Measurements from ENCODE around the gene S100A1.
"Not testable (repeated sequence)": the region's sequence is repeated elsewhere in the genome, so short reads cannot be mapped to it uniquely, and the experiment has no call there.

S100A1 gene

DNA sequence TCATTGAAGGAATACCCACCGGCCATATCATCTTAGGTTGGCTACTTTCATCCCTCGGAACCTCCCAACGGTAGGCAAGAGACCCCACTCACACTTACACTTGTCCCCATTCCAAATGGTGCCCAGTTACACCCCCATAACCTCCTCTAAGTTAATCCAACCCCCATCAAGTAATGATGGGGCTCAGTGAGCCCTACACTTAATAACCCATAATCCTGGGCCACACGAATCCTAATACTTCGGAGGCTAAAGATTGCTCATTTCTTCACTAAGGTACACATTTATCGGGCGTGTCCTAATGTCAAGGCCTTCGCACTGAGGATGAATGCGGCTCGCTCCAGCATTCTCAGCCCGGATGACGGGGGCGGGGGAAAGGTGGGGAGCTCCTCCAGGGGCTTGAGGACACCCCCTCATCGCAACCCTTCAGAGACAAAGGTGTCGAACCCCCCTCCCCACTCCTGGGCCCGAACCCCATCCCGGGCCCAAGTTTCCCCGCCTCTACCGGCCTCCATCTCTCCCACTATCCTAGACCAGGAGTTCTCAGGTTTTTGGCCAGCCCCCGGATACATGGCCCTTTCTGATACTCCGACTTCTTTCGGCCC lies 42.1 kb downstream of the S100A1 start:
- peaks cover 36% of the 10 kb centered on the region for H3K79me2 ChIP-seq (ENCODE audit: low read length)
- H3K27ac ChIP-seq (ENCODE audit: low read length): peak overlapping the region; percentile 54
- H3K4me3 ChIP-seq (ENCODE audit: low read length): peak overlapping the region; percentile 95
- no peaks in the 10 kb centered on the region for H3K9me3 ChIP-seq (ENCODE audit: insufficient read depth, low read length)
- H4K20me1 ChIP-seq (ENCODE audit: insufficient read depth, low read length): no peaks in the 10 kb centered on the region
- H2AFZ ChIP-seq (ENCODE audit: low read depth, low read length): no peak overlapping the region
- H3K9ac ChIP-seq (ENCODE audit: low read length): peak overlapping the region; percentile 94
- peaks cover 41% of the 10 kb centered on the region for H3K36me3 ChIP-seq (replicated peaks; ENCODE audit: low read depth, low read length)
- no peak for TF ChIP-seq EZH2phosphoT487 (IDR thresholded peaks at IDR 0.05; ENCODE audit: low read depth)
- TF ChIP-seq, protein P1, sequence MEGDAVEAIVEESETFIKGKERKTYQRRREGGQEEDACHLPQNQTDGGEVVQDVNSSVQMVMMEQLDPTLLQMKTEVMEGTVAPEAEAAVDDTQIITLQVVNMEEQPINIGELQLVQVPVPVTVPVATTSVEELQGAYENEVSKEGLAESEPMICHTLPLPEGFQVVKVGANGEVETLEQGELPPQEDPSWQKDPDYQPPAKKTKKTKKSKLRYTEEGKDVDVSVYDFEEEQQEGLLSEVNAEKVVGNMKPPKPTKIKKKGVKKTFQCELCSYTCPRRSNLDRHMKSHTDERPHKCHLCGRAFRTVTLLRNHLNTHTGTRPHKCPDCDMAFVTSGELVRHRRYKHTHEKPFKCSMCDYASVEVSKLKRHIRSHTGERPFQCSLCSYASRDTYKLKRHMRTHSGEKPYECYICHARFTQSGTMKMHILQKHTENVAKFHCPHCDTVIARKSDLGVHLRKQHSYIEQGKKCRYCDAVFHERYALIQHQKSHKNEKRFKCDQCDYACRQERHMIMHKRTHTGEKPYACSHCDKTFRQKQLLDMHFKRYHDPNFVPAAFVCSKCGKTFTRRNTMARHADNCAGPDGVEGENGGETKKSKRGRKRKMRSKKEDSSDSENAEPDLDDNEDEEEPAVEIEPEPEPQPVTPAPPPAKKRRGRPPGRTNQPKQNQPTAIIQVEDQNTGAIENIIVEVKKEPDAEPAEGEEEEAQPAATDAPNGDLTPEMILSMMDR (IDR thresholded peaks at IDR 0.05; ENCODE audit: low read depth, low read length): no peak
- peaks cover 9% of the 10 kb centered on the region for H3K4me1 ChIP-seq (ENCODE audit: low read length)
- no peaks in the 10 kb centered on the region for H3K27me3 ChIP-seq (ENCODE audit: low read depth, low read length)
- peak overlapping the region; percentile 94 for H3K4me2 ChIP-seq (ENCODE audit: low read length)

DNA sequence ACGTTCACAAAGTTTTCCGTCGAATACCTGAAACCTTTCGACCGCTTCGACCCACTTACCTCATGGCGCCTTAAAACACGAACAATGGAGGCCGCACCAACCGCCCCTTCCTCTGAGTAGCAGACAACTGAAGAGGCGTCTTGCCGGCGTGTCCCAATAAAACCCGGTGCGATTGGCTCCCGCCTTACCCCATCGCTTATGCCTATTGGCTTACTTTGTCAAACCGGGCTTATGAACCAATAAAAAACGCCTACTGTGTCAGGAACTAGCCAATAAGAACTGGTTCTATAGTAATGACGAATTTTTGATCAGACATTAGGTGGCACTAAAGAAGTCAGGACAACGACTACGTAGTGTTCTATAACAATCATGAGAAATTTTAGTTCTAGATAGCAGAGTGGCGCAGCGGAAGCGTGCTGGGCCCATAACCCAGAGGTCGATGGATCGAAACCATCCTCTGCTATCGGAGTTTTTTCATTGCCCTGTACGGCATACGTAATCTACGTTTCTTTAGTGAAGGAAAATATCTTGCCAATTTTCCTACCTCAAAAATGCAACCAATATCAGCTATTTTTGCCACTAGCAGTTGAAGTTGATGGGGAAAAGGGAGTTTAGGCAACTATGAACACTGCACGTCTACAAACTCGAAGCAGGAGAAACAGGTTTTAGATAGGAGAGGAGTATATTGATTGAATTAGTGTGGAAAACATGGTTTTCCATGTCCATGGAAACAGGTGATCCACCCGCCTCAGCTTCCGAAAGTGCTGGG lies 42.8 kb downstream of the S100A1 start, which contains the start of gene ILF2:
Gene ILF2, minus strand, starts transcription at position 135 of the 769 bp plus-strand sequence. Its CDS starts 71 bp downstream, at position 64.
- H3K4me3 ChIP-seq (ENCODE audit: low read length): peak within 1 kb of the TSS; percentile 95
- no peaks in the 10 kb centered on the region for H3K27me3 ChIP-seq (ENCODE audit: low read depth, low read length)
- peak within 1 kb of the TSS; percentile 65 for H2AFZ ChIP-seq (ENCODE audit: low read depth, low read length)

DNA sequence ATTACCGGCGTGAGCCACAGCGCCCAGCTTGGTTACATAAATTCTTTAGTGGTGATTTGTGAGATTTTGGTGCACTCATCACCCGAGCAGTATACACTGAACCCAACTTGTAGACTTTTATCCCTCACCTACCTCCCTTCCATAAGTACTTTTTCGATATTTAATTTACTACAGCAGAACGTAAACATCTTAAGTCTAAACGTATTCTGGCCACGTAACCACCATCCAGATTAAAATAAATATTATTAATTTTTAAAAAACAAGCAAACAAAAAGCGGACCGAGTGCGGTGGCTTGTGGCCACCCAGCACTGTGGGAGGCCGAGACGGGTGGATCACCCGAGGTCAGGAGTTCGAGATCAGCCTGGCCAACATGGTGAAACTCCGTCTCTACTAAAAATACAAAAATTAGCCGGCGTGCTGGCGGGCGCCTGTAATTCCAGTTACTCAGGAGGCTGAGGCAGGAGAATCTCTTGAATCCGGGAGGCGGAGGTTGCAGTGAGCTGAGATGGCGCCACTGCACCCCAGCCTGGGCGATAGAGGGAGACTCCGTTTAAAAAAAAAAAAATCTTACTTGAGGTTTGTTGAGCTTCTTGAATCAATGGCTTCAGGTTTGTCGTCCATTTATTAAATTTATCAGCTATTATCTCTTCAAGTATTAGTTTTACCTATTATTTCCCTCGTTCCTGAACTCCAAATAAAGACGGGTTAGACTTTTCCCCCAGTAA lies 43.6 kb downstream of the S100A1 start:
- H3K27ac ChIP-seq (ENCODE audit: low read length): peak overlapping the region; percentile 78
- TF ChIP-seq, protein P1 (IDR thresholded peaks at IDR 0.05; ENCODE audit: low read depth, low read length): peak; percentile 31; the same call in 1 of the 2 replicates
- H3K36me3 ChIP-seq (replicated peaks; ENCODE audit: low read depth, low read length): peaks cover 32% of the 10 kb centered on the region
- not testable (repeated sequence) for H3K9me3 ChIP-seq (ENCODE audit: insufficient read depth, low read length); H3K27me3 ChIP-seq (ENCODE audit: low read depth, low read length); H3K4me1 ChIP-seq (ENCODE audit: low read length); H4K20me1 ChIP-seq (ENCODE audit: insufficient read depth, low read length)
- peak overlapping the region; percentile 87 for H3K4me3 ChIP-seq (ENCODE audit: low read length)
- peak overlapping the region; percentile 78 for H3K4me2 ChIP-seq (ENCODE audit: low read length)
- peaks cover 36% of the 10 kb centered on the region for H3K79me2 ChIP-seq (ENCODE audit: low read length)
- peak overlapping the region; percentile 65 for H2AFZ ChIP-seq (ENCODE audit: low read depth, low read length)
- H3K9ac ChIP-seq (ENCODE audit: low read length): peak overlapping the region; percentile 88

More for the DNA sequence above, 42.8 kb downstream of the S100A1 start, which contains the start of gene ILF2:
- H3K4me2 ChIP-seq (ENCODE audit: low read length): peak within 1 kb of the TSS; percentile 94
- peak within 1 kb of the TSS; percentile 94 for H3K9ac ChIP-seq (ENCODE audit: low read length)
- H3K27ac ChIP-seq (ENCODE audit: low read length): peak within 1 kb of the TSS; percentile 78
- H3K36me3 ChIP-seq (replicated peaks; ENCODE audit: low read depth, low read length): peaks cover 36% of the 10 kb centered on the region
- no peaks in the 10 kb centered on the region for H3K9me3 ChIP-seq (ENCODE audit: insufficient read depth, low read length)
- TF ChIP-seq, protein P1 (IDR thresholded peaks at IDR 0.05; ENCODE audit: low read depth, low read length): peak; percentile 41
- TF ChIP-seq EZH2phosphoT487 (IDR thresholded peaks at IDR 0.05; ENCODE audit: low read depth): no peak
- no peaks in the 10 kb centered on the region for H4K20me1 ChIP-seq (ENCODE audit: insufficient read depth, low read length)
- H3K79me2 ChIP-seq (ENCODE audit: low read length): peaks cover 36% of the 10 kb centered on the region
- H3K4me1 ChIP-seq (ENCODE audit: low read length): peaks cover 9% of the 10 kb centered on the region

DNA sequence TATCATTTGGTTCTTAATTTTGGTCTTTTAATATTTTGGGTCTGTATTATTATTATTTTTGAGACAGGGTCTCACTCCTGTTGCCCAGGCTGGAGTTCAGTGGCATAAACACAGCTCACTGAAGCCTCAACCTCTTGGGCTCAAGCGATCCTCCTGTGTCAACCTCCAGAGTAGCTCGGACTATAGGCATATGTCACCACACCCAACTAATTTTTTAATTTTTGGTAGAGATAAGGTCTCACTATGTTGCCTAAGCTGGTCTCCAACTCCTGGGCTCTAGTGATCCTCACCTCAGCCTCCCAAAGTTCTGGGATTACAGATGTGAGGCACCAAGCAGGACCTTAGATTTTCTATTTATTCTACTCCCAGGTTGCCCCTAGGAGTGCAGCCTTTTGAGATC lies 45.3 kb downstream of the S100A1 start:
- Histone ChIP-seq H3K27ac (ENCODE audit: low read length) (no peak overlapping the region), H3K4me2 (ENCODE audit: low read length) (no peak overlapping the region), H3K4me3 (ENCODE audit: low read length) (no peak overlapping the region), H3K27me3 (ENCODE audit: low read depth, low read length) (peaks cover 8% of the 10 kb centered on the region; the same call in 1 of the 2 replicates), H4K20me1 (ENCODE audit: insufficient read depth, low read length) (no peaks in the 10 kb centered on the region), H3K79me2 (ENCODE audit: low read length) (peaks cover 23% of the 10 kb centered on the region), H2AFZ (ENCODE audit: low read depth, low read length) (no peak overlapping the region), H3K4me1 (ENCODE audit: low read length) (peaks cover 9% of the 10 kb centered on the region), H3K9me3 (ENCODE audit: insufficient read depth, low read length) (no peaks in the 10 kb centered on the region), H3K36me3 (replicated peaks; ENCODE audit: low read depth, low read length) (peaks cover 17% of the 10 kb centered on the region), H3K9ac (ENCODE audit: low read length) (no peak overlapping the region)
- TF ChIP-seq, protein P1 (IDR thresholded peaks at IDR 0.05; ENCODE audit: low read depth, low read length): no peak
- no peak for TF ChIP-seq EZH2phosphoT487 (IDR thresholded peaks at IDR 0.05; ENCODE audit: low read depth)
